Type B pancreatic cell (in vitro differentiated cells): ENCODE data around the gene AHCYL1. TPM values are rescaled to one million over a fixed set of nuclear protein-coding genes. Genes with fewer than 3 reads are reported as not detected.
A peak's percentile ranks its signal among the peaks of the same experiment; 100 is the strongest.

Experiments
- DNase-seq: peaks from one replicate; pipeline ENCODE4 v3.0.0; 2021; ENCODE audit warnings: mixed read lengths; ENCODE audit not compliant: unreplicated experiment; ENCODE audit errors: extremely low spot score
- H3K27ac Mint-ChIP-seq: 2 replicates; pipeline ENCODE4 v1.8.0; 2021; ENCODE audit warnings: mild to moderate bottlenecking, mixed read lengths
- H3K27me3 Mint-ChIP-seq: 2 replicates; pipeline ENCODE4 v1.8.0; 2021; ENCODE audit warnings: mixed read lengths
- H3K36me3 Mint-ChIP-seq: 2 replicates; pipeline ENCODE4 v1.8.0; 2021; ENCODE audit warnings: mixed read lengths
- H3K4me1 Mint-ChIP-seq: one replicate; pipeline ENCODE4 v1.8.0; 2021; ENCODE audit warnings: mixed read lengths; ENCODE audit not compliant: unreplicated experiment
- H3K4me3 Mint-ChIP-seq: 2 replicates; pipeline ENCODE4 v1.8.0; 2021; ENCODE audit warnings: mild to moderate bottlenecking, mixed read lengths
- H3K9me3 Mint-ChIP-seq: 2 replicates; pipeline ENCODE4 v1.8.0; 2021; ENCODE audit warnings: mixed read lengths
- long read RNA-seq: library from polyadenylated mRNA; unstranded; transcript quantifications from one replicate; pipeline ENCODE4 v2.0.0, GENCODE V29; 2020
- total RNA-seq: library from RNA; stranded (reverse); gene quantifications from 2 replicates; pipeline ENCODE4 v1.2.1, GENCODE V29; 2021; ENCODE audit warnings: low replicate concordance
- TF ChIP-seq, protein P1 (sequence below): fragments of 200-600 bp; sonication (generic); conservative IDR thresholded peaks from 2 replicates; pipeline ENCODE4 v1.5.0; 2021; ENCODE audit warnings: antibody characterized with exemption, mild to moderate bottlenecking

The AHCYL1 gene
- 87.1 and 88.1 TPM in 2 replicates for total RNA-seq
- long read RNA-seq, full-length matches to known transcripts, result 32 of 75 reads
- long read RNA-seq, partial matches to known transcripts, result 26 of 75 reads
- long read RNA-seq, other reads (novel, unspliced or antisense), result 17 of 75 reads

DNA sequence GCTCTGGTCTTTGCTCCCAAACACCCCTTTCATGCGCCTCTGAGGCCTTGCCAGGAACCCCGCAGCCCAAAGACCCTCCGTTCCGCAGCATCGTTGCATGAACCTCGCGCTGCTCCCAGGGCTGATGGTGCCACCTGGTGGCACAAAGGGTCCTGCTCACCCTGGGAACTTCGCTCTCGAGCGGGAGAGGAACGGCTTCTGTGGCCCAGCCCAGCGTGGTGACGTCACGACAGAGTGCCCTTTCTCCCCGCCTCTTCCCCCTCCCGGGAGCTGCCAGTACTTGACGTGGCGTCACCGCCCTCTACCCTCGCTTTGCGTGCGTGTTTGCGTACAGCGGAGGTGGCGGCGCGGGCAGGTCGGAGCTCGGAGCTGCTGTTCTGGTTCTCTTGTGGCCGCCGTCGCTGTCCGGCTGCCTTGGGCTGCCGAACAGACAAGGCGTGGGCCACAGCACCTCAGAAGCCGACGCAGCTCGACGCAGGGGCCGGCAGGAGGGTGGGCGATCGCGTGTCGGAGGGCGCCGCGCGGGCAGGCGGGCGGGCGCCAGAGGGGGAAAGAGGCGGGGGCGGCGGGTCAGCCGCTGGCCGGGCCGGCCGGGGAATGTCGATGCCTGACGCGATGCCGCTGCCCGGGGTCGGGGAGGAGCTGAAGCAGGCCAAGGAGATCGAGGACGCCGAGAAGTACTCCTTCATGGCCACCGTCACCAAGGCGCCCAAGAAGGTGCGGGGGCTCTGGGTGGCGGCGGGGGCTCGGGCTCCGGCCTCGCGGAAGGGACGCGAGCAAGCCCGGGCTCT is at the start of gene AHCYL1:
Gene AHCYL1, plus strand, starts transcription at position 310 of the 791 bp plus-strand sequence. Its CDS starts 288 bp downstream, at position 598.
- Mint-ChIP-seq H3K27ac (peak within 1 kb of the TSS; percentile 100), H3K4me1 (peaks cover 49% of the 10 kb centered on the region), H3K27me3 (no peaks in the 10 kb centered on the region), H3K4me3 (peak within 1 kb of the TSS; percentile 98), H3K36me3 (peaks cover 15% of the 10 kb centered on the region), H3K9me3 (no peaks in the 10 kb centered on the region)
- TF ChIP-seq, protein P1, sequence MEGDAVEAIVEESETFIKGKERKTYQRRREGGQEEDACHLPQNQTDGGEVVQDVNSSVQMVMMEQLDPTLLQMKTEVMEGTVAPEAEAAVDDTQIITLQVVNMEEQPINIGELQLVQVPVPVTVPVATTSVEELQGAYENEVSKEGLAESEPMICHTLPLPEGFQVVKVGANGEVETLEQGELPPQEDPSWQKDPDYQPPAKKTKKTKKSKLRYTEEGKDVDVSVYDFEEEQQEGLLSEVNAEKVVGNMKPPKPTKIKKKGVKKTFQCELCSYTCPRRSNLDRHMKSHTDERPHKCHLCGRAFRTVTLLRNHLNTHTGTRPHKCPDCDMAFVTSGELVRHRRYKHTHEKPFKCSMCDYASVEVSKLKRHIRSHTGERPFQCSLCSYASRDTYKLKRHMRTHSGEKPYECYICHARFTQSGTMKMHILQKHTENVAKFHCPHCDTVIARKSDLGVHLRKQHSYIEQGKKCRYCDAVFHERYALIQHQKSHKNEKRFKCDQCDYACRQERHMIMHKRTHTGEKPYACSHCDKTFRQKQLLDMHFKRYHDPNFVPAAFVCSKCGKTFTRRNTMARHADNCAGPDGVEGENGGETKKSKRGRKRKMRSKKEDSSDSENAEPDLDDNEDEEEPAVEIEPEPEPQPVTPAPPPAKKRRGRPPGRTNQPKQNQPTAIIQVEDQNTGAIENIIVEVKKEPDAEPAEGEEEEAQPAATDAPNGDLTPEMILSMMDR, result peak; percentile 99
- DNase-seq, result peak; percentile 99

DNA sequence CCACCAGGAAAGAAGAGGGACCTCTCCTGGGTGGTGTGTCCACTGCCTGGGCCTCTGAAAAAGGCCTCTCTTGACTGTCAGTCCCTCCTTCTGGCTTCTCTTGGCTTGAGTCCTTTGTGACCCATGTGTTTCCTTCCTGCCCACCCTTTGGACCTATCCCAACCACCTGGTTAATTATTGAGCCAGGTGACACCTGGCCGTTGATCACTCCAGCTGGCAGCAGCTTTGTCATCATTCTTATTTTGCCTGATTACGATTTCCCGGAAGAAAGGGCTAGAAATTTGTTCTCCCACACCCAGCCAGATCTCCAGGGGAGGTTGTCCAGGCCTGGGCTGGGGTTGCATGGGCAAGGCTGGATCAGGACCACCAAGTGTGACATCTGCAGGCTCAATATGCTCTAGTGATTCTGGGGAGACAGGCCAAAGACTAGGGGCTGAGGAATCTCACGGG is 49.1 kb upstream of the AHCYL1 start:
- TF ChIP-seq, protein P1, result no peak
- DNase-seq, result no peak
- peaks cover 10% of the 10 kb centered on the region for H3K4me1 Mint-ChIP-seq
- peak overlapping the region; percentile 41 for H3K4me3 Mint-ChIP-seq
- H3K36me3 Mint-ChIP-seq, result peaks cover 4% of the 10 kb centered on the region
- peak overlapping the region; percentile 80 for H3K27ac Mint-ChIP-seq
- H3K27me3 Mint-ChIP-seq, result no peaks in the 10 kb centered on the region
- peaks cover 10% of the 10 kb centered on the region for H3K9me3 Mint-ChIP-seq

DNA sequence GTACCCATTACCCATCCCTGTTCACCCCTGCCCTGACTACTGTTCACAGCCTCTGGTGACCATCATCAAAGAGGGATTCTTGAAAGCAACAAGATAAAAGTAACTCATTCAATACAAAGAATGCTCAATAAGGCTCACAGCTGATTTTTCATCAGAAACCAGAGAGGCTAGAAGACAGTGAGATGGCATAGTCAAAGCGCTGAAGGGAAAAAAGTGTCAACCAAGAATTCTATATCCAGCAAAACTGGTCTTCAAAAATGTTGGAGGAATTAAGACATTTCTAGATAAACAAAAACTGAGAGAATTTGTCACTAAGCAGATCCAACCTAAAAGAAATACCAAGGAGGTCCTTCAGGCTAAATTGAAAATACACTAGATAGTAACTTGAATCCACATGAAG is 46.8 kb upstream of the AHCYL1 start:
- H3K36me3 Mint-ChIP-seq, result peaks cover 4% of the 10 kb centered on the region
- no peak for DNase-seq
- no peak overlapping the region for H3K4me3 Mint-ChIP-seq
- TF ChIP-seq, protein P1, result no peak
- H3K4me1 Mint-ChIP-seq, result no peaks in the 10 kb centered on the region
- no peaks in the 10 kb centered on the region for H3K27me3 Mint-ChIP-seq
- H3K9me3 Mint-ChIP-seq, result peaks cover 10% of the 10 kb centered on the region
- H3K27ac Mint-ChIP-seq, result no peak overlapping the region

DNA sequence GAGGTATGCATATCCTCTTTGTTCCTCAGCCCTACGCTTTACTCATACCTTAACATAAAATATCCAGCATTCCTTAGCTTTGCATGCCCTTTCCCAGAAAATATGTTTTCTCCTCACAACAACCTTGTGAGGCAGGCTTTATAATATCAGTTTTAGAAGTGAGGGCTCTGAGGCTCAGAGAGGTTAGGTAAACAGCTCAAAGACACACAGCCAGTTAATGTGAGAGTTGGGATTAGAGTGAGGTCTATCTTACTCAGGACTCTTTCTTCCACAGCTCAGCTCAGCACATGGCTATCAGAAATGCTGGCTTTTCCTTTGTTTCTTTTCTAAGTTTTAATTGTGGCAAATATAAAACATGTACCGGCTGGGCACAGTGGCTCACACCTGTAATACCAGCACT is 46.0 kb upstream of the AHCYL1 start:
- H3K36me3 Mint-ChIP-seq, result peaks cover 4% of the 10 kb centered on the region
- H3K9me3 Mint-ChIP-seq, result peaks cover 13% of the 10 kb centered on the region
- no peak overlapping the region for H3K27ac Mint-ChIP-seq
- H3K4me3 Mint-ChIP-seq, result no peak overlapping the region
- H3K27me3 Mint-ChIP-seq, result no peaks in the 10 kb centered on the region
- TF ChIP-seq, protein P1, result no peak
- H3K4me1 Mint-ChIP-seq, result no peaks in the 10 kb centered on the region
- DNase-seq, result no peak

DNA sequence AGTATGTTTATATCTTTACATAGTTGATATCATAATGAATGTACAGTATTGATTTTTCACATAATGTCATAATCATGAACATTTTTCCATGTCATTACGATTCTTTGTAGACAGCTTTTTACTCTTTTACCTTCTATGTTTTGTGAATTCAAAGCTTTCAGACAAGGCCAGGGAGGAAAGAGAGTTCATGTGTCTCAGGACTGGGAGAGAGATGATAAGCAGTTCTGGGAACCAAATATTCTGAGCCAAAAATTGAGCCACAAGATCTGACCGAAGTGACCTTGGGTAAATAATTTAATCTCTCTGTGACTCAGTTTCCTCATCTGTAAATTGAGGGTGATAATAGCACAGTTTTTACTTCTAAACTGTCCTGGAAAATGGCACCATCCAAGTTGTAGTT is 42.1 kb upstream of the AHCYL1 start:
- Mint-ChIP-seq H3K4me3 (no peak overlapping the region), H3K27ac (no peak overlapping the region)

More for the DNA sequence above, 42.1 kb upstream of the AHCYL1 start:
- H3K27me3 Mint-ChIP-seq, result no peaks in the 10 kb centered on the region
- H3K4me1 Mint-ChIP-seq, result no peaks in the 10 kb centered on the region
- no peaks in the 10 kb centered on the region for H3K36me3 Mint-ChIP-seq
- H3K9me3 Mint-ChIP-seq, result peaks cover 9% of the 10 kb centered on the region
- TF ChIP-seq, protein P1, result no peak
- no peak for DNase-seq
